Tibial artery (tissue), 4 donors: ENCODE results near the gene BABAM2.
"Not testable (repeated sequence)": the region's sequence is repeated elsewhere in the genome, so short reads cannot be mapped to it uniquely, and the experiment has no call there.

Source experiments
- DNase-seq, 2 donors: peaks; one replicate each; pipeline ENCODE4 v3.0.0-alpha.2; 2019
- H3K27ac ChIP-seq, 2 donors: fragments of 200-600 bp; sonication (generic) in 1 of 2; 1 replicate in 1 of 2; 2 replicates in 1 of 2; pipeline ENCODE4 v1.5.1; 2018 to 2019; ENCODE audit warnings: mild to moderate bottlenecking in 1 of 2
- H3K27me3 ChIP-seq, 2 donors: fragments of 200-600 bp; sonication (generic) in 1 of 2; one replicate each; pipeline versions ENCODE4 v1.5.1 to v1.6.0; 2016 to 2019
- H3K36me3 ChIP-seq, 3 donors: fragments of 200-600 bp; sonication (generic) in 2 of 3; one replicate each; pipeline ENCODE4 v1.5.1; 2016 to 2019; ENCODE audit warnings: mild to moderate bottlenecking in 2 of 3
- H3K4me1 ChIP-seq, 4 donors: fragments of 200-600 bp; sonication (generic) in 2 of 4; 1 replicate in 3 of 4; 2 replicates in 1 of 4; pipeline ENCODE4 v1.5.1; 2016 to 2019
- H3K4me3 ChIP-seq, 2 donors: fragments of 200-600 bp; sonication (generic) in 1 of 2; 1 replicate in 1 of 2; 2 replicates in 1 of 2; pipeline ENCODE4 v1.5.1; 2018 to 2019; ENCODE audit warnings: mild to moderate bottlenecking in 2 of 2
- H3K9me3 ChIP-seq, 3 donors: fragments of 200-600 bp; sonication (generic) in 1 of 3; one replicate each; pipeline ENCODE4 v1.5.1; 2016 to 2019
- CTCF ChIP-seq, 2 experiments: fragments of 200-600 bp in 1 of 2; fragments of 450-650 bp in 1 of 2; IDR thresholded peaks; one replicate each; pipeline ENCODE4 v1.5.1; 2017 to 2019; ENCODE audit warnings: antibody characterized with exemption in 2 of 2, mild to moderate bottlenecking in 1 of 2, moderate library complexity in 1 of 2
- intact Hi-C: fragments of 100-400 bp; cut with DNase I; formaldehyde crosslinking; loops from one replicate; pipeline ENCODE4 v1.15.0; 2023; ENCODE audit warnings: low total_unique reads

The BABAM2 gene

DNA sequence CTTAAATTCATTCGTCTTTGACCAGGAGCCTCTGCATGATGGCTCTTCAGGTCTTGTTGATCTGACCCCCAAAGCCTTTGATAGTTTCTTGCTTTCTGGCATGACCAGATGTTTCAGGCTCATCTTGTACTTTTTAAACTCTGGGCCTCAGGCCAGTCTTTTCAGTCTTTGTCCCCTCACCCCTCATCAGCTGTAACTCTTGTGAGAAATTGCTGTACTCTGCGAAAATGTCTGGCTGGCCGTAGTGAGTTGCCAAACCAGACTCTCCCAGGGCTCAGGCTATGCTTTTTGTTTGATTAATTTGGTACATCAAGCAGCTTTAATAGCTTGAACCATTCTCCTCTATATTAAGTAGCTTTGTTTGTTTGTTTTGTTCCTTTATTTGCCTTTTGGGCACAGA is 75.9 kb downstream of the BABAM2 start:
- Histone ChIP-seq H3K27me3 (no peaks in the 10 kb centered on the region), H3K4me1 (peaks cover 0 to 14% (median 5%) of the 10 kb centered on the region in 4 donors), H3K36me3 (no peaks in the 10 kb centered on the region), H3K4me3 (no peak overlapping the region), H3K9me3 (peaks cover 0 to 4% (median 0%) of the 10 kb centered on the region in 3 donors), H3K27ac (no peak overlapping the region)
- TF ChIP-seq CTCF (IDR thresholded peaks at IDR 0.05), result no peak
- no peak for DNase-seq
- intact Hi-C loops, result no loop called here

DNA sequence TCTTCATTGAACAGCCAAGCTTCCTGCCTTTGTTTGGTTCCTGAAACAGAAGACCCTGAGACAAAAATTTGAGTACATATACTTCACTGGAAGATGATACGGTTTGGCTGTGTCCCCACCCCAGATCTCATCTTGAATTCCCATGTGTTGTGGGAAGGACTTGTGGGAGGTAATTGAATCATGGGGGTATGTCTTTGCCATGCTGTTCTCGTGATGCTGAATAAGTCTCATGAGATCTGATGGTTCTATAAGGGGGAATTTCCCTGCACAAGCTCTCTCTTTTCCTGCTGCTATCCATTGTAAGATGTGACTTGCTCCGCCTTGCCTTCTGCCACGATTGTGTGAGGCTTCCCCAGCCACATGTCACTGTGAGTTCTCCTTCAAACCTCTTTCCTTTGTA is 76.5 kb downstream of the BABAM2 start:
- intact Hi-C loops, result no loop called here
- no peaks in the 10 kb centered on the region for H3K36me3 ChIP-seq
- no peaks in the 10 kb centered on the region for H3K27me3 ChIP-seq
- H3K4me1 ChIP-seq, result peaks cover 0 to 9% (median 5%) of the 10 kb centered on the region in 4 donors
- DNase-seq, result no peak
- no peak for TF ChIP-seq CTCF (IDR thresholded peaks at IDR 0.05)
- no peak overlapping the region for H3K27ac ChIP-seq
- no peak overlapping the region for H3K4me3 ChIP-seq
- peaks cover 0 to 4% (median 0%) of the 10 kb centered on the region in 3 donors for H3K9me3 ChIP-seq

- H3K4me1 ChIP-seq, H3K36me3 ChIP-seq, H3K27ac ChIP-seq, H3K9me3 ChIP-seq, DNase-seq, H3K27me3 ChIP-seq, H3K4me3 ChIP-seq, intact Hi-C loops: not testable (repeated sequence)
Observed at GRCh38 chr2:27968045-27968444, 77.5 kb downstream of the BABAM2 start.

DNA sequence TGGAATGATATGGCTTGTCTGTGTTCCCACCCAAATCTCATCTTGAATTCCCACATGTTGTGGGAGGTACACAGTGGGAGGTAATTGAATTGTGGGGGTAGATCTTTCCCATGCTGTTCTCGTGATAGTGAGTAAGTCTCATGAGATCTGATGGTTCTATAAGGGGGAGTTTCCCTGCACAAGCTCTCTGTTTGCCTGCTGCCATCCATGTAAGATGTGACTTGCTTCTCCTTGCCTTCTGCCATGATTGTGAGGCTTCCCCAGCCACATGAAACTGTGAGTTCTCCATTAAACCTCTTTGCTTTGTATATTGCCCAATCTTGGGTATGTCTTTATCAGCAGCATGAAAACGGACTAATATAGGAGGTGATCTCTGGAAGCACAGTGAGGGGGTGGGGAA is 78.4 kb downstream of the BABAM2 start:
- H3K27ac ChIP-seq, intact Hi-C loops, H3K36me3 ChIP-seq, H3K4me3 ChIP-seq, H3K9me3 ChIP-seq, H3K4me1 ChIP-seq, H3K27me3 ChIP-seq, DNase-seq: not testable (repeated sequence)

GRCh38 chr2:27972311-27972710 is 81.8 kb downstream of the BABAM2 start:
- no peak for DNase-seq
- H3K4me3 ChIP-seq, result no peak overlapping the region
- H3K36me3 ChIP-seq, result no peaks in the 10 kb centered on the region
- no peak overlapping the region for H3K27ac ChIP-seq
- intact Hi-C loops, result no loop called here
- no peaks in the 10 kb centered on the region for H3K27me3 ChIP-seq
- H3K4me1 ChIP-seq, result peaks cover 0 to under 1% (median 0%) of the 10 kb centered on the region in 4 donors
- TF ChIP-seq CTCF (IDR thresholded peaks at IDR 0.05), result no peak
- peaks cover 0 to 4% (median 0%) of the 10 kb centered on the region in 3 donors for H3K9me3 ChIP-seq

GRCh38 chr2:27973592-27973991 is 83.1 kb downstream of the BABAM2 start:
- H3K27me3 ChIP-seq, result no peaks in the 10 kb centered on the region
- DNase-seq, result no peak
- TF ChIP-seq CTCF (IDR thresholded peaks at IDR 0.05), result no peak
- H3K4me1 ChIP-seq, result peaks cover 0 to 9% (median 0%) of the 10 kb centered on the region in 4 donors
- no peaks in the 10 kb centered on the region for H3K36me3 ChIP-seq
- no peak overlapping the region for H3K27ac ChIP-seq
- H3K4me3 ChIP-seq, result no peak overlapping the region
- H3K9me3 ChIP-seq, result no peaks in the 10 kb centered on the region
- intact Hi-C loops, result no loop called here

DNA sequence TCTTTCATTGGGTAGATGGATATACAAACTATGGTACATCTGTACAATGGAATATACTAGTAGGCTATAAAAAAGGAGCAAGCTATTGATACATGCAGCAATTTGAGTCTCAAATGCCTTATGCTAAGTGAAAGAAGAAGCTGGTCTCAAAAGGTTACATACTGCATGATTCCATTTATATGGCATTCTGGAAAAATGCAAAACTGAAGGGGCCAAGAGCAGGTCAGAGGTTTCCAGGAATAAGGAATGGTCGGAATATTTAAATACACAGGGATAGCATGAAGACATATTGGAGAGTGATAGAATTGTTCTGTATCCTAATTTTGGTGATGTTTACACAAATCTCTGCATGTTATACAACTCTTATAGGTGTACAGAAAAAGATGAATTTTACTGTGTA is 85.8 kb downstream of the BABAM2 start:
- no peaks in the 10 kb centered on the region for H3K27me3 ChIP-seq
- no peak overlapping the region for H3K4me3 ChIP-seq
- H3K4me1 ChIP-seq, result peaks cover 0 to 13% (median 0%) of the 10 kb centered on the region in 4 donors
- H3K27ac ChIP-seq, result no peak overlapping the region
- TF ChIP-seq CTCF (IDR thresholded peaks at IDR 0.05), result no peak
- DNase-seq, result no peak
- H3K9me3 ChIP-seq, result no peaks in the 10 kb centered on the region
- intact Hi-C loops, result no loop called here
- no peaks in the 10 kb centered on the region for H3K36me3 ChIP-seq
